ENCODE measurements around the gene WDR91.

WDR91 gene

GRCh38 chr7:135258585-135258984, 47.3 kb upstream of the WDR91 start:
- Histone ChIP-seq H3K9me2 (replicated peaks; ENCODE audit: low read depth, low read length) (no peaks in the 10 kb centered on the region), H4K20me1 (ENCODE audit: insufficient read depth, low read length, poor library complexity, severe bottlenecking) (no peaks in the 10 kb centered on the region), H3K4me2 (ENCODE audit: low read depth, low read length, poor library complexity, severe bottlenecking) (no peak overlapping the region), H3K27me3 (ENCODE audit: insufficient read depth, low read length, poor library complexity, severe bottlenecking) (no peaks in the 10 kb centered on the region), H2AFZ (ENCODE audit: low read length) (no peak overlapping the region), H3F3A (ENCODE audit: low read depth) (no peaks in the 10 kb centered on the region), H3K79me2 (ENCODE audit: insufficient read depth, low read length) (no peaks in the 10 kb centered on the region), H3K9ac (ENCODE audit: low read depth, low read length, poor library complexity, severe bottlenecking) (no peak overlapping the region), H3K36me3 (ENCODE audit: insufficient read depth, low read length) (no peaks in the 10 kb centered on the region), H3K9me3 (ENCODE audit: insufficient read depth, low read depth, low read length) (no peaks in the 10 kb centered on the region), H3K4me3 (ENCODE audit: low read length, poor library complexity, severe bottlenecking) (no peak overlapping the region), H3K4me1 (ENCODE audit: insufficient read depth, low read length, poor library complexity, severe bottlenecking) (no peaks in the 10 kb centered on the region)
- no peak for TF ChIP-seq EZH2phosphoT487 (IDR thresholded peaks at IDR 0.05; ENCODE audit: borderline replicate concordance)
- no peak for TF ChIP-seq CTCF (conservative IDR thresholded peaks at IDR 0.05; ENCODE audit: low read length)

GRCh38 chr7:135257790-135258189, 46.5 kb upstream of the WDR91 start:
- TF ChIP-seq CTCF (conservative IDR thresholded peaks at IDR 0.05; ENCODE audit: low read length), result no peak
- TF ChIP-seq EZH2phosphoT487 (IDR thresholded peaks at IDR 0.05; ENCODE audit: borderline replicate concordance), result no peak
- Histone ChIP-seq H3K4me3 (ENCODE audit: low read length, poor library complexity, severe bottlenecking) (no peak overlapping the region), H3K79me2 (ENCODE audit: insufficient read depth, low read length) (no peaks in the 10 kb centered on the region), H3K4me2 (ENCODE audit: low read depth, low read length, poor library complexity, severe bottlenecking) (no peak overlapping the region), H3K27me3 (ENCODE audit: insufficient read depth, low read length, poor library complexity, severe bottlenecking) (no peaks in the 10 kb centered on the region), H4K20me1 (ENCODE audit: insufficient read depth, low read length, poor library complexity, severe bottlenecking) (no peaks in the 10 kb centered on the region), H3K4me1 (ENCODE audit: insufficient read depth, low read length, poor library complexity, severe bottlenecking) (no peaks in the 10 kb centered on the region), H3F3A (ENCODE audit: low read depth) (no peaks in the 10 kb centered on the region), H3K9me3 (ENCODE audit: insufficient read depth, low read depth, low read length) (no peaks in the 10 kb centered on the region), H2AFZ (ENCODE audit: low read length) (no peak overlapping the region), H3K9ac (ENCODE audit: low read depth, low read length, poor library complexity, severe bottlenecking) (no peak overlapping the region), H3K9me2 (replicated peaks; ENCODE audit: low read depth, low read length) (no peaks in the 10 kb centered on the region), H3K36me3 (ENCODE audit: insufficient read depth, low read length) (no peaks in the 10 kb centered on the region)

- Histone ChIP-seq H2AFZ (ENCODE audit: low read length) (peak overlapping the region; percentile 43; the same call in 1 of the 2 replicates), H3K4me2 (ENCODE audit: low read depth, low read length, poor library complexity, severe bottlenecking) (no peak overlapping the region), H4K20me1 (ENCODE audit: insufficient read depth, low read length, poor library complexity, severe bottlenecking) (no peaks in the 10 kb centered on the region), H3K9me2 (replicated peaks; ENCODE audit: low read depth, low read length) (no peaks in the 10 kb centered on the region), H3F3A (ENCODE audit: low read depth) (no peaks in the 10 kb centered on the region), H3K9me3 (ENCODE audit: insufficient read depth, low read depth, low read length) (no peaks in the 10 kb centered on the region), H3K4me3 (ENCODE audit: low read length, poor library complexity, severe bottlenecking) (no peak overlapping the region), H3K4me1 (ENCODE audit: insufficient read depth, low read length, poor library complexity, severe bottlenecking) (no peaks in the 10 kb centered on the region), H3K36me3 (ENCODE audit: insufficient read depth, low read length) (no peaks in the 10 kb centered on the region), H3K27me3 (ENCODE audit: insufficient read depth, low read length, poor library complexity, severe bottlenecking) (no peaks in the 10 kb centered on the region), H3K9ac (ENCODE audit: low read depth, low read length, poor library complexity, severe bottlenecking) (no peak overlapping the region), H3K79me2 (ENCODE audit: insufficient read depth, low read length) (no peaks in the 10 kb centered on the region)
- TF ChIP-seq CTCF (conservative IDR thresholded peaks at IDR 0.05; ENCODE audit: low read length) (no peak), EZH2phosphoT487 (IDR thresholded peaks at IDR 0.05; ENCODE audit: borderline replicate concordance) (no peak)
Measured at GRCh38 chr7:135253851-135254771, 42.8 kb upstream of the WDR91 start.
